Measurements from ENCODE around the gene CCN2. TPM values are rescaled to one million over a fixed set of nuclear protein-coding genes. Genes with fewer than 3 reads are reported as not detected.

The CCN2 gene
- total RNA-seq, 1 donor from 2014 or later, result 33.5 TPM

GRCh38 chr6:131981624-131981978, 30.4 kb upstream of the CCN2 start:
- no peaks in the 10 kb centered on the region for H3K36me3 Mint-ChIP-seq (ENCODE audit: insufficient read depth)
- no peaks in the 10 kb centered on the region for H3K9me3 Mint-ChIP-seq (ENCODE audit: low read depth)
- H3K27ac Mint-ChIP-seq, result no peak overlapping the region
- H3K4me3 Mint-ChIP-seq (ENCODE audit: low read depth), result no peak overlapping the region
- no peak for DNase-seq (ENCODE audit: low spot score, unreplicated experiment)
- TF ChIP-seq CTCF (IDR thresholded peaks at IDR 0.05; ENCODE audit: unreplicated experiment), result no peak
- H3K27me3 Mint-ChIP-seq, result no peaks in the 10 kb centered on the region
- H3K4me1 Mint-ChIP-seq (ENCODE audit: low read depth), result peaks cover 8% of the 10 kb centered on the region

GRCh38 chr6:131980791-131981623, 29.8 kb upstream of the CCN2 start:
- DNase-seq (ENCODE audit: low spot score, unreplicated experiment), result no peak
- no peaks in the 10 kb centered on the region for H3K36me3 Mint-ChIP-seq (ENCODE audit: insufficient read depth)
- H3K4me1 Mint-ChIP-seq (ENCODE audit: low read depth), result peaks cover 8% of the 10 kb centered on the region
- no peaks in the 10 kb centered on the region for H3K27me3 Mint-ChIP-seq
- no peak for TF ChIP-seq CTCF (IDR thresholded peaks at IDR 0.05; ENCODE audit: unreplicated experiment)
- H3K9me3 Mint-ChIP-seq (ENCODE audit: low read depth), result no peaks in the 10 kb centered on the region
- H3K4me3 Mint-ChIP-seq (ENCODE audit: low read depth), result no peak overlapping the region
- no peak overlapping the region for H3K27ac Mint-ChIP-seq

GRCh38 chr6:131980338-131980790, 29.2 kb upstream of the CCN2 start:
- H3K9me3 Mint-ChIP-seq (ENCODE audit: low read depth), result no peaks in the 10 kb centered on the region
- no peaks in the 10 kb centered on the region for H3K36me3 Mint-ChIP-seq (ENCODE audit: insufficient read depth)
- H3K4me1 Mint-ChIP-seq (ENCODE audit: low read depth), result peaks cover 8% of the 10 kb centered on the region
- no peaks in the 10 kb centered on the region for H3K27me3 Mint-ChIP-seq
- no peak for TF ChIP-seq CTCF (IDR thresholded peaks at IDR 0.05; ENCODE audit: unreplicated experiment)
- no peak for DNase-seq (ENCODE audit: low spot score, unreplicated experiment)
- H3K4me3 Mint-ChIP-seq (ENCODE audit: low read depth), result no peak overlapping the region
- no peak overlapping the region for H3K27ac Mint-ChIP-seq

- Mint-ChIP-seq H3K27ac (no peak overlapping the region), H3K27me3 (no peaks in the 10 kb centered on the region), H3K9me3 (ENCODE audit: low read depth) (no peaks in the 10 kb centered on the region), H3K4me3 (ENCODE audit: low read depth) (no peak overlapping the region), H3K4me1 (ENCODE audit: low read depth) (peaks cover 8% of the 10 kb centered on the region), H3K36me3 (ENCODE audit: insufficient read depth) (no peaks in the 10 kb centered on the region)
- no peak for TF ChIP-seq CTCF (IDR thresholded peaks at IDR 0.05; ENCODE audit: unreplicated experiment)
- DNase-seq (ENCODE audit: low spot score, unreplicated experiment), result no peak
These were observed 28.6 kb upstream of the CCN2 start for GRCh38 chr6:131979515-131980337.

GRCh38 chr6:131978522-131978921, 27.4 kb upstream of the CCN2 start:
- Mint-ChIP-seq H3K9me3 (ENCODE audit: low read depth) (no peaks in the 10 kb centered on the region), H3K4me3 (ENCODE audit: low read depth) (no peak overlapping the region), H3K36me3 (ENCODE audit: insufficient read depth) (no peaks in the 10 kb centered on the region), H3K27me3 (no peaks in the 10 kb centered on the region), H3K4me1 (ENCODE audit: low read depth) (peaks cover 8% of the 10 kb centered on the region), H3K27ac (no peak overlapping the region)
- DNase-seq (ENCODE audit: low spot score, unreplicated experiment), result no peak
- no peak for TF ChIP-seq CTCF (IDR thresholded peaks at IDR 0.05; ENCODE audit: unreplicated experiment)
